ENCODE results near the gene DGKH.
"Not testable (repeated sequence)": the region's sequence is repeated elsewhere in the genome, so short reads cannot be mapped to it uniquely, and the experiment has no call there.

The DGKH gene

DNA sequence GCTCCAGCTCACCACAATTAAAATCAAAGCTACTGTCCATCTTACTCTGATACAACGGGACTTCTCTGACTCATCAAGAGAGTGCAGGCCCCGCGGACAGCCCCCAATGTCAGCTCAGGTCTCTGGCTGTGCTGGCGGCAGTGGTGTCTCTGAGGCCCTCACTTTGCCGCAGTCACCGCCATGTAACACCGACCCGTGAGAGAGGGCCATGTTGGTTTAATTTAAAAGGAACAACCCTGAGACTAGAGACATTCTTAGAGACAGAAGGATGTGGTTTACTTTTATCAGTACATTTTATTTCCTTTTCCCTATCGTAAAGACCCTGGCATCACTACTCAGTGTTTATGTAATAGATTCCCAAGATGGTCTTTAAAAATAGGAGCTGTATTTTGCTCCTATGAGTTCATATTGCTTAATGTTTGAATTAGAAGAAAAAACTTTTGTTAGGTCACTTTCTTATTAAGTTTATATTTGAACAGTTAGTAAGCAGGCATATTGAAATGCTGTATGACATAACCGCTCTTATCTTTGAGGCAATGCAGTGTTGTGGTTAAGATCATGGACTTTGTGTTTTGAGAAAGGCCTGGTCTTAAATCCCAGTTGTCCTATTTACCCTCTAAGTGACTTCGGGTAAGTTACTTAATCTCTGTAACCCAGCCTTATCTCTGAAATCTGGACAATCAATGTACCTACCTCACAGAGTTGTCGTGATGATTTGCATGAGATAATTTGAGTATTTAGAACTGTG is 23.4 kb downstream of the DGKH start:
- DNase-seq, result peak in 3 of 6 experiments; percentile 2 to 12 (median 4)

DNA sequence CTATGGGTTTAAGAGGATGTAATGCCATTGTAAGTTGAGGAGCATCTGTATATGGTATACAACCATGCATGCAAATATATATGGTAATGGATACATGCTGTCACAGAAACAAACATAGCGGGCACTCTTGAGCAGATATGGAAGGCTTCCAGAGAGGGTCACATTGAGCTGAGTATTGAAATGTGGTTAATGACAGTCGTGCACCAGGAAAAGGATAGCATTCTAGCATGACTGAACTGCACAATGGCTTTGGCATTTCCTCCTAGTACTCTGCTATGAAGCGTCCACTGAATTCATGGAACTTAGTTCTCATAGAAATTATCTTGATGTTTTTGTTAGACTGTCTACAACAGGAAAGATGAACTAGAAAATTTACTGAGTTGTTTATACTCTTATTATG is 25.2 kb downstream of the DGKH start:
- DNase-seq, result no peak

DNA sequence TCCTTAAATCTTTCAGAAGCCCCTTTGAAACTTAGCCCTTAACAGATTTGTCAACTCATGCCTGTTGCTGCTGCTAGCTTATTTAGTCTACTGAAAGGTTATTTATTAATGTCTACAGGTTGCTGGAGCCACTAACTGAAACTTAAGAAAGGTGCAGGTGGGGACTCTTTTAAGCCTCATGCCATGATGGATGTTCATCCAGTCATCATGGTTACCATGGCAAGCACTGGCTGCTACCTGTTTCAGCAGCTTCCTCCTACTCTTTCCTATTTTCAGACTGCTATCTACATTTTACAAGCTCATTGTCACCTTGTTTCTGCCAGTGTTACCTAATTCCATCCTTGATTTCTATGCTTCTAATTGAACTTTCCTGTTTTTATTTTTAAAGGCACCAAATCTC is 27.1 kb downstream of the DGKH start:
- DNase-seq, result no peak

DNA sequence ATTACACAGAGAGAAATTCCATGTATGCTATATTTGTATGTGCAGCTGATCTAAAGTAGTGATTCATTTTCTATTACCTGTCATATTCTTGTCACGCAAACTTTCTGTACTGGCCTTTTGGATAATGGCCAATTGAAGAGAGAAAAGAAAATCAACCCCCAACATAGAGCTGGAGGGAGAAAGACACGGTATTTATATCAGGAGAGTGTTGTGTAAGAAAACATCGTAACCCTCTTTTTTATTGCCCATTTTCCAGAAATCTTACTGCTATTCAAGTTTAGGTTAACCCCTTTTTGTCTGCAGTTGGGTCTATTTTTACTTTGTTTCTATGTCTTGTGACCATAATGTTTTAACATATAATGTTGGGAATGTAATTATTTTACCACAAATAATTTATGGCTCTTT is 27.9 kb downstream of the DGKH start:
- no peak for DNase-seq

DNA sequence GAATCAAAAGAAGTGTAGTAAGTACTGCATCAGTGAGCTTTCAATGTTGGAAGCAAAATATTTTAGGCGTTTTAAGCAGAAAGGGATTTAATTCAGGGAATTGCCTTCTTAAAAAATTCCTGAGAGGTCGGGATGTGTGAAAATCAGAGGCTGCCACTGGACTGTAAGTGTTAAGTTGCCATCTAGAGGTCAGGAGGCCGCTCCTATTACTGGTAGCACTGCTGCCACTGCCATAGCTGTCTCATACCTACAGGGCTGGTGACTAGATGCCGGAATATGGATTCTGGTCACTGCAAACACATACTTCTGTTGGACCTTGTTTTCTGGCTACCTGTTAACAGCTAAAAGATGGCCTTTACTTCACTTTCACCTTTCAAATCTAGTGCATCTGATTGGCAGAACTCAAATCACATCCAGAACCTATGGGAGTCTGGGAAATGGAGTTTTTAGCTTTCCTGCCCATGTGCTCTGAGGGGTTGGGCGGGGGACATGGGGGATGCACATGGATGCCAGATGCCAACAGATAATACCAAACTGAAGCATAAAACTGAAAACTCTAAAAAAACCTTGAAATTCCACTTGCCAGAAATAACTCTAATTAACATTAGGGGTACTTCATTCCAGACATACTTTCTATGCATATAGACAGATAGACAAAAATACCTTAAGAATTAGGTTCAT is 29.8 kb downstream of the DGKH start:
- DNase-seq, result no peak

DNA sequence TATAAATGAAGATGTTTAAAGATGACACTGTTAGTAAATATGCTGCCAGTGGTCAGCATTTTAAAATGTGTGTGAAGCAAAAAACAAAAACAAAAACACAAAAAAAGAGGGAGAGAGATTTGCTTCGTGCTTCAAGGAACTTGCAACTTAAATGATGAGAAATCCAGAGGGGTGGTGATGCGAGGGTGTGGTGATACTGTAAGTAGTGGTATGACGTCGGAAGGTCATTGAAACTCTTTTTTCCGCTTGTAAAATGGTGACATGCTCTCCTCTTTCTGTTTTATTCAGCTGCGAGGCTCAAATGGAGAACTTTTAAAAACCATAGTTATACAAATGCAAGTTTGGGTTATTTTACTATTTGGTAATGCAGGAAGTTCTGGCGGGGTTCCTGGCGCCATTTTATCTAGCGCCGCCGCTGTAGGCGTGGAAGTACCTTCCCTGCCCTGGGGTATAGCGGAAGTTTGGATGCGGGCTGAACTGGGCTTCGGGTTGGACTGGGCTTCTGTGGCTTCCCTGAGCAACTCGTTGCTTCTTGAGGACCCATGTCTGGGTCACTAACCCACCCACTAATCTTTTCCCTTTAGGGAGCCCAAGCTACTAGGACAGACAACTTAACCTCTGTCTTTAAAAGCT is 34.8 kb downstream of the DGKH start:
- DNase-seq, result no peak

DNA sequence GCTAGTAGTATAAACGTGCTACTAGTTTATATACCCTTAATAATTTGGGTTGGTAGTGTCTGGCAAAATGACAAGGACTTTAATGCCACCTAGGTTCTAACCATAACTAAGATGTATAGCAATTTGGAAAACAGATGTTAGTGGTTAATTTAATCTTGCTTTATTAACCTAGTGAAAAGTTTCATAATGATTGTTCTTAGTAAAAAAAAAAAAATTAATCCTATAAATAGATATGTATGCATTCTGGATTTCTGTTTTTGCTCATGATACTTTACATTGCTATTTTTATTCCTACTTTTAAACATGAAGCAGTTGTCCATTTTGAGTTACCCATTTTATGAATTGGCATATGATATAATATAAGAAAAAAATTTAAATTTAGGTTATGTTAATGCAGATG is 36.3 kb downstream of the DGKH start:
- DNase-seq, result no peak

DNA sequence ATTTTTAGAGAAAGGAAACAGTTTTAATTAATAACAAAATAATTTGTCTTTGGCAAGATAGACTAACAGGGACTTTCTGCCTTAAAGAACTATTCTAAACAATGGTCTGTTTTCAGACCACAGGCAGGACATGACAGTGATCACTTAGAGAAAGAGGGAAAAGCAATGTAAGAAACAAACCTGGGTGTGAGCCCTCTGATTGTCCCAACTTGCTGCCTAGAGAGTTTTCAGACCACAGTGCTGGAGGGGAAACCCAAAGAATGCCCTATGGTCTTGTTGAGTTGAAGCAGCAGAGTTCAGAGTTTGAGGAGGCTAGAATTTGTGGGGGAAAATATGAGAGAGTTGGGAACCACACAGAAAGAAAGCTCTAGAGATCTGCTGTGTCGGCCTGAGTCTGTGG is 38.1 kb downstream of the DGKH start:
- no peak for DNase-seq

DNA sequence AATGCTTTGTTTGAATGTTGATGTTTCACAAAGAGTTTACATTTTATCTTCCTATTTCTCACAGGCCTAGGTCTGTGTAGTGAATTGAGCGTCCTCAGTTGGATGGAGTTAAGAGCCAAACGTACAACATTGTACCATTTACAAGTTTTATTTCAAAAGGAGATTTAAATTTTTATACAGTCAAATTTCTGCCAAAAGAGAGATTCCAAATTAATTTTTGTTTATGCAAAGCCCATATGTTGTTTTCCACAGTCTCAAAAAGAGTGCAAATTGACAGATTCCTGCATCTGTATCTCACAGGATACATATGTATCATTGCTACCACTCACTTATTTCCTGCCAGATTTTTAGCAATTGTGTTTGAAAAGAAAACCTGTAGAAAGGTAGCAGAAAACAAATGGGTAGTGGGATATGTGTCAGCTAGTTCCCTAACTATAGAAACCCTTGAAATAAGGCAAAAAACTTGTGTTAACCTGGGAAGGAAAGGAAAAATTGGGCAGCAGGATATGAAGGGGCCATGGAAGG is 46.1 kb downstream of the DGKH start:
- DNase-seq, result no peak

DNA sequence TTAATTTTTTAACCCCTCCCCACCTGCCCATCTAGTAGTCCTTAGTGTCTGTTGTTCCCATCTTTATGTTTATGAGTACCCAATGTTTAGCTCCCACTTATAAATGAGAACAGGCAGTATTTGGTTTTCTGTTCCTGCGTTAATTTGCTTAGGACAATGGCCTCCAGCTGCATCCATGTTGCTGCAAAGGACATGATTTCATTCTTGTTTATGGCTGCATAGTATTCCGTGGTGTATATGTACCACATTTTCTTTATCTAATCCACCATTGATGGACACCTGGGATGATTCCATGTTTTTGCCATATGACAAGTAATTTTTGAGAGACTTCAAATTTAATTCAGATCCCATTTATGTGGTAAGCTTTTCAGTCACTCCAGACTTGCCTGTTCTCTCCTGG is 47.8 kb downstream of the DGKH start:
- DNase-seq, result not testable (repeated sequence)

DNA sequence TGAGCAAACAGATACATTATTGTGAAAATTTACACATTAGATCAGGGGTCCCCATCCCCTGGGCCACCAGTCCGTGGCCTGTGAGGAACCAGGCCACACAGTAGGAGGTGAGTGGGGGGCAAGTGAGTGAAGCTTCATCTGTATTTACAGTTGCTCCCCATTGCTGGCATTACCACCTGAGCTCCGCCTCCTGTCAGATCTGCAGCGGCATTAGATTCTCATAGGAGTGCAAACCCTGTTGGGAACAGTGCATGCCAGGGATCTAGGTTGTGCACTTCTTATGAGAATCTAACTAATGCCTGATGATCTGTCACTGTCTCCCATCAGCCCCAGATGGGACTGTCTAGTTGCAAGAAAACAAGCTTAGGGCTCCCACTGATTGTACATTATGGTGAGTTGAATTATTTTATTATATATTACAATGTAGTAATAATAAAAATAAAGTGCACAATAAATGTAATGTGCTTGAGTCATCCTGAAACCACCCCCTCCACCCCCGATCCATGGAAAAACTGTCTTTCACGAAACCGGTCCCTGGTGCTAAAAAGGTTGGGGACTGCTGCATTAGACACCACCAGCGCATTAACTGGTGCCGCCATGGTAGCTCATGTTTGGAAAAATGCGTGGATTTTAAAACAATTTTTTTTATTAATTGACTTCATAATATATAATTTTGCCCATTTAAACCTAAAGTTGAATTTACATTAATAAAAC is 51.7 kb downstream of the DGKH start:
- DNase-seq, result no peak

DNA sequence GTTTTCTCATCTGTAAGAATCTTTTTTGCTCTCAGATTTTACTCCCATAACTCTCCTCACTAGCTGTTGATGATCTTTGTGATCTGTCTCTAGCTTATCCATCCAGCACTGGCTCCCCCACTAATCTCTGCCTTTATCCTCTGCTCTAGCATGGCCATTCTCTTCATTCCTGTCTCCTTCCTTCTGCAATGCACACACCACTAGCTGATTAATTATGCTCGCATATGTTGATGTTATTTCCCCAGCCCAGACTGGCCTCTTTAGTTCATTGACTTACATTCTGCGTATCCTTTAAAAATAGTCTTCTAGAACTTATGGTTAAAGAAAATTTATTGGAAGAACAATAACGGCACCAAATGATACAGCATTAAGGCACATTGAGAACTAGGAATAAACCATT is 52.5 kb downstream of the DGKH start:
- DNase-seq, result no peak

DNA sequence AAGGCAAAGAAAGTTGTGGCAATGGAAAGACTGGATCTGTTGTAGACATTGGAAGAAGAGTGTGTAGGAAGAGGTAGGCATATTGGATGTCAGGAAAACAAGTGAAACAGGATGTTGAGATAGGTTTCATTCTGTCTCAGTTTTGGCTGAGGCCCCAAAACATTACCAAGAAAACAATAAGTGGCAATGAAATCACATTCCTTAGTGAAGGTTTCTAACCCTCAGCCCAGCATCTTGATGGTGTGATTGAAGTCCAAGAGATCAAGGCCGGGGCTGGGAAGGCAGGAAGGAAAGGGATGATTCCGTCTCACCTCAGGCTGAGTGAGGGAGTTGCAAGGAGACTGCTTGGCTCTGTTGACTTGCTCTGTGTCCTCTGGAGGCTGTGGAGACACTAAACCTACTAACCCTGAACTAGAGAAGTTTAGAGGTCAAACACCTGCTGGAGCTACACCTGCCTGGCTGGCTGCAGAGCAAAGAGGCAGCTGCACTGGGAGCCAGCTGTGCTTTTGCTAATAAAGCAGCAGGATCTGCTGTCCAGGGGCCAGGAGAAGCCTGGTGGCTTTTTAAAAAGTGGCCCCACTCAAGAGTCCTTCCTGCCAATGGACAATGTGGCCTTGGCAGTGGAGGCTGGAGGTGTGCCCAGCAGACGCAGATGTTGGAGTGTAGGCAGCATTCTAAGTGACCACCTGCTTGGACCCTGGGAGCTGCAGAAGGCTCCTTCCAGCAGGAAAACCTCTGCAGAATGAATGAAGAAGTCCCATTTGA is 53.6 kb downstream of the DGKH start:
- no peak for DNase-seq

DNA sequence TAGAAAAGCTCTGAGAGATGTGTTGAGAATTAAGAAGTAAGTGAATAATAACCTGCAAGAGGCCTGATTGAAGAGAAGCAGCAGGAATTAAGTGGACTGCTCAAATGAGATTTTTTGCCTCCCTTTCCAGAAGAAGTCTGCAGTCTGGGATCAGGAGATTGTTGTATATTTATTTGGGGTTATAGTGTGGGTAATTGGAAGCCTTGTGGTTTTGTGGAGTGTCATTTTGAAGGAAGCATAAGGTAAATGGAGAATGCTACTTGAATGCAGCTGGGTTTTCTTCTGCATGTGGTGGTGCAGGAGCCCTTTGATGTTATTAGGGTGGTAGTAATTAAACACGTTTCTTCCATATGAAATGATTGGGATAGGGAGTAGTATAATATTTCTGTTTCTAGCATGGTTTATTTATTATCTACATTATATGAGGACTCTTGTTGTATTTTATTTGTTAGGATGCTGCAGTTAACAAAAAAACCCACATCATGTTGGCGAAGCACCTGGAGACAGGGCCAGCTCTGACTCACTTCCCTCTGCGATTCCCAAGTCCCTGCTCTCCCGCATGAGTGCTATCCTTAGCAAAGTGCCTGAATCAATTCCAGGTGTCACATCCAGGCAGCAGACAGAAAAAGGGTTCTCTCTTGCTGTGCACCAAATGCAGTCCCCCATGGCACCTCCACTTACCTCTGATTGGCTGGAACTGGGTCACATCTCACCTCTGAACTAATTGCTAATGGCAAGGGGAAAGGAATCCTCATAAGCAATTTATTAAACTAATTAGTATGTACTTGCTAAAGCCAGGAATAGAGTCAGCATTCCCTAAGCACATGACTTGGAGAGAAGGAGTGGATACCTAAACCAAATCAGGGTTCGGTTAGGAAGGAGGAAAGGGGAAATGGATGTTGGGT is 54.8 kb downstream of the DGKH start:
- no peak for DNase-seq

DNA sequence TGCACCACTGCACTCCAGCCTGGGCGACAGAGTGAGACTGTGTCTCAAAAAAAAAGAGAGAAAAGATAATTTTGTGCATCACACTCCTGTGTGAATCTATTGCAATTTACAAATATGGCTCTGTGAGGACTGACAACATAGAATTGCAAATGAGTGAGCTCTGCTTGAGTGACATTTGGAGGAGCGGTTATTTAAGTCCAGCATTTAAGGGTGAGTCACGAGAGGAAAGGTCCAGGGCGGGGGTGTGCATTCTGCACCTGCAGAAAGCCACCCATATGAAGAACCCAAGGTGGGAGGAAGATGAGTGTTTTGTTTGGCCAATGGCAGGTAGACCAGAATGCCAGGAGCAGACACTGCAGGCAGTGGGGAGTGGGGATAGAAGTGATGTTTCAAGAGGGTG is 58.5 kb downstream of the DGKH start:
- no peak for DNase-seq

DNA sequence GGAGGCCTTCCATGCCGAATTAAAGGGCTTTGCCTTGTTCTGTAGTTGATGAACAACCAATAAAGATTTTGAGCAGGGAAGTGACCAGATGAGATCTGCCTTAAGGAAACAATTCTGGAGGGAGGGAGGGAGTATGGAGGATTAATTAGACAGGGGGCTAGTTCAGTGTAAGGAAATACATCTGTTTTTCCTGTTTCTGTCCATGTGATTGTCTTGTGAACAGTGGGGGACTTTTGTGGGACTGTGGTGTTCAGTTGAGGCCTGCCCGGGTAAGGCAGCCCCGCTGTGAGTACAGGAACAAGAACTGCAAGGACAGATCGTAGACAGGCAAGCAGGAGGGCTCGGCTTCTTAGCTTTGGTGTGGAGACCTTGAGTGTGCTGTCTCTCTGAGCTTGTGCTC is 59.0 kb downstream of the DGKH start:
- DNase-seq, result no peak

DNA sequence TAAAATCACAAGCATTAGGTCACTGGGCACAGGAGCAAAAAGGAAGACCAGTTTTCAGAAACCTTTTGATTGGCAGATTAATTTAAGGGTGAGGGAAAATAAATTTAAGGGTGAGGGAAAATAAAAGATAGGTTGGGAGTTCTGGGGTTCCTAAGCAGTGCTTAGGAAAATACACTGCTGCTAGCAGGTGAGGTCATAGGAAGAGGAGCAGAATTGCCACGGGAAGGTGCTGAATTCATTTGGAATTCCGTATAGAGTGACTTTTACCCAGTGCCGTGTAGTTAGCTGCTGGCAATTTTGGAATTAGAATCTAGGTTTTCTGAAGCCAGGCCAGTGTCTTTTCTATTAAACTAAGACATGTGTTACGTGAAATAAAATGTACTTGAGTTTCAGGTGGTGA is 59.8 kb downstream of the DGKH start:
- no peak for DNase-seq

DNA sequence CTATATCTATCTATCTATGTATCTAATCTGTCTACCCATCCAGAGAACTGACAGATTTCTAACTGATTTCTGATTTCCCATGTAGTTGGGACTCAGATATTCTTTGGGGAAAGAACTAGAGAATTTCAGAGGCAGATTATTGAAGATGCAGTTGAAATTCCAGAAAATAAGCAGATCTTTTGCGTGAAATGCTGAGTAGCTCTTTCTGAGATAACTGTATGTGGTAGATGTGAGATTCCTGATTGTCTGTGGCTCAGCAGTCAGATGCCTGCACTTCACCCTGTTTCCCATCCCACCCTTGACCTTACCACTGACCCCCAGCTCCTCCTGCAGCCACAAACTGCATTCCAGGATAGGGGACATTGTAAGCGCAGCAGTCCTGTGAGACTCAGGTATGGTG is 61.5 kb downstream of the DGKH start:
- DNase-seq, result no peak

DNA sequence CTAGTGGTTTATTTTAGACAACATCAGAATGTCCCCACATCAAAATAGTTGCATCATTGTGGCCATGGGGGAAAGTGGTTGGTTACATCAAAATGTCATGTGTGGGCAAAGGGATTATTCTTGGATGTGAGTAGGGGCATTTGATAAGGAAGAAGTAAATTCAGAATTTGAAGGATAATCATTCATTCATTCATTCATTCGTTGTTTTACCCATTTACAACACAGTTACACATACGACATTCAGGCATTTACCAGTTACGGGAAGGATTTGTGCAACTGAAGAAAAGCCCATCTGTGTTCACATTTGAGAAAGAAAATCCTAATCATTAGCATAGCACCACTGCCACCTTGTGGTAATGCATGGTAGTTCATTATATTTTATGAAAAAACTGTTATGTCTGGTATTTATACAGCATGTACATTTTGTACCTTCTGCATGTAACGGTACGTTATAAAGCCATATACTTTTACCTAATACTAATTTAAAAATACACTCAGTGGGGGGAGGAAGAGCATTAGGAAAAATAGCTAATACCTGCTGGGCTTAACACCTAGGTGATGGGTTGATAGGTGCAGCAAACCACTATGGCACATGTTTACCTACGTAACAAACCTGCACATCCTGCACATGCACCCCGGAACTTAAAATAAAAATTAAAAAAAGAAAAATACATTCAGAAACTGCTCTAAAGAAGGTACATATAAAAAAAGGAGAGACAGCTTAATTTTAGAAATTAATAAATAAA is 62.1 kb downstream of the DGKH start:
- DNase-seq, result peak in 4 of 6 experiments; percentile 9 to 80 (median 52)

DNA sequence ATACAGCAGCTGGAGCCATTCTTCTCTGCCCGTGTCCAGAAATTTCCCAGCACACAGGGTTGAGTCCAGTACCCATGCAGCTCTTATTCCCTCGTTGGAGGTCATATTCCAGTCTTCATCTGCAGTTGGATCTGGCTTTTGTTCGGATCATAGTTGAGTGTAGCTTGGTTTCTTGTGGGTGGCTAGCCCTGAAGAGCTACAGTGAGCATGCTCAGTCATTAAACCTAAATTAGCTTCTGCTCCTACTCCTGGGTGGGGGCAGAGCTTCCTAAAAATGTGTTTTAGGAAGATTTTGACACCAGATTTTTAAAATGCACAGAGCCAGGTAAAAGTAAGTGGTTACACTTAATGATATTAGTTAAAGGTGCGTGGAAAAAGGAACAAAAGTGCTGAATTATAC is 64.4 kb downstream of the DGKH start:
- no peak for DNase-seq

DNA sequence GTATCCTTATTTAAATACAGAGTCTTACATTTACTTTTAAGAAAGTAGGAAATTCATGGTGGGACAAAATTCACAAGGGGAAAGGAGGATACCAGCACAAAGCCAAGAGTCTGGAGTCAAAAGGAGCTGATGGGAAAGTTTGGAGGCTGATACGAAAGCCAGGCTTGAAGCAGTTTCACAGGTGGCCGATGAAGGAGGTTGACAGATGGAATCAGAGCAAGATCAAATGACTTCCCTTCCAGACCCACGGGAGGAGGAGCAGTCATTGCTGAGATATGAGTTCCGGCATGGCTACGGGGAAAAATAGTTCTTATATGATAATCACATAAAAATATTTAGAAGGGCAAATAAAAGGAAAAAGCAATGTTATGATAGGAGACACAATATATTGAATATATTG is 65.0 kb downstream of the DGKH start:
- no peak for DNase-seq
